Transverse colon (tissue), 4 donors: Measurements from ENCODE around the gene BLVRB.

Experiments used
- CTCF ChIP-seq, 5 experiments: fragments of 200-600 bp in 3 of 5; fragments of 450-650 bp in 2 of 5; sonication (generic) in 3 of 5; IDR thresholded peaks; 1 replicate in 2 of 5; 2 replicates in 3 of 5; pipeline ENCODE4 v1.5.1; 2016 to 2017; ENCODE audit warnings: antibody characterized with exemption in 5 of 5, inconsistent platforms in 3 of 5, mild to moderate bottlenecking in 2 of 5, moderate library complexity in 1 of 5
- POLR2A ChIP-seq: fragments of 450-650 bp; IDR thresholded peaks from one replicate; pipeline ENCODE4 v1.6.1; 2016; ENCODE audit warnings: antibody characterized with exemption, mild to moderate bottlenecking, moderate library complexity
- POLR2AphosphoS5 ChIP-seq, 3 donors: sonication (generic); formaldehyde crosslinking; IDR thresholded peaks; one replicate each; pipeline ENCODE4 v1.6.1; 2016; ENCODE audit warnings: antibody characterized with exemption in 3 of 3

- TF ChIP-seq CTCF (IDR thresholded peaks at IDR 0.05), result no peak
- TF ChIP-seq POLR2AphosphoS5 (IDR thresholded peaks at IDR 0.05), result no peak
- TF ChIP-seq POLR2A, result no peak
Measured at GRCh38 chr19:40510526-40511115, 45.1 kb upstream of the BLVRB start.
